Measurements from ENCODE around the gene MAGI2.

Gene MAGI2

GRCh38 chr7:78099715-78100394, 1353.6 kb downstream of the MAGI2 start:
- no peak for DNase-seq (ENCODE audit: low spot score in 2 of 2)
- no peaks in the 10 kb centered on the region for H3K36me3 Mint-ChIP-seq (ENCODE audit: insufficient read depth)
- H3K4me1 Mint-ChIP-seq = no peaks in the 10 kb centered on the region
- H3K9me3 Mint-ChIP-seq = no peaks in the 10 kb centered on the region
- H3K27ac Mint-ChIP-seq (ENCODE audit: low read depth) = no peak overlapping the region
- peaks cover 14% of the 10 kb centered on the region for H3K27me3 Mint-ChIP-seq
- ATAC-seq (replicated peaks; ENCODE audit: extremely low read depth, poor library complexity, severe bottlenecking) = no peak
- no peak overlapping the region for H3K4me3 Mint-ChIP-seq

DNA sequence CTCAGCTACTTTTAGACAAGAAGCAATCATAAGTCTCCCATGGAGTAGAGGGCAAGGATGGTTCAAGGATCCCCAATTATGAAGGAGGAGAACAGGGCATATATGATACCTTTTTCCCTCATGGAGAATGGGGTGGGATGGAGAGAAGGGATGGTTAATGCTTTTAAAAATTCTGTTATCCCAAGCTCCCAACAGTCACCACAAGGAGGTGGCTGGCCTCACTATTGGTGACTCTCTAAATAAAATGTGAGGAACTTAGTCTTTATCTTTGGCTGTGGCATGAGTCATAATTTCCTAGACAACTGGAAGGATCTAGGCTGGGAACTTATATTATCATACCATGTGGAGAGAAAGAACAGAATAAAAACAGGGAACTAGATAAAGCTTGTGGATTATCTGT, 1357.9 kb downstream of the MAGI2 start:
- no peaks in the 10 kb centered on the region for H3K36me3 Mint-ChIP-seq (ENCODE audit: insufficient read depth)
- peaks cover 15% of the 10 kb centered on the region for H3K27me3 Mint-ChIP-seq
- no peak overlapping the region for H3K4me3 Mint-ChIP-seq
- ATAC-seq (replicated peaks; ENCODE audit: extremely low read depth, poor library complexity, severe bottlenecking) = no peak
- H3K9me3 Mint-ChIP-seq = no peaks in the 10 kb centered on the region
- H3K27ac Mint-ChIP-seq (ENCODE audit: low read depth) = no peak overlapping the region
- no peaks in the 10 kb centered on the region for H3K4me1 Mint-ChIP-seq
- DNase-seq (ENCODE audit: low spot score in 2 of 2) = no peak

DNA sequence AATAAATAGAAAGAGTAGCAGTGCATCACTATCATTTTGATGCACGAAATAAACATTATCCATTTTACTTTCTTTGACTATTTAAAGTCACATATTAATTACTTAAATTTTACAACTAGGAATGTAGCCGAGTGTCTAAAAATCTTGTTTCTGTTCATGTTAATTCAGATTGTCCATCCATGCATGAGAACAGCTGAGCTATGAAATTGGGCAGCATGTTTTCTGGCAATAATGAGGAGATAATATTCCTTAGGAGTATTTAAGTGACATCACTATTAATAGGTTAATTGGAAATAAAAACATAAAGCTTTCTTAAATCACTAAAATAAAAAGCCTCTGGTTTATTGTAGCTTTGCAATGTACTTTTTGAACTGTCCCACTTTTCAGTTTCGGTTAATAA, 1361.1 kb downstream of the MAGI2 start:
- H3K27ac Mint-ChIP-seq (ENCODE audit: low read depth) = no peak overlapping the region
- H3K9me3 Mint-ChIP-seq = no peaks in the 10 kb centered on the region
- H3K4me3 Mint-ChIP-seq = no peak overlapping the region
- DNase-seq (ENCODE audit: low spot score in 2 of 2) (no peak), ATAC-seq (replicated peaks; ENCODE audit: extremely low read depth, poor library complexity, severe bottlenecking) (no peak)
- peaks cover 15% of the 10 kb centered on the region for H3K27me3 Mint-ChIP-seq
- no peaks in the 10 kb centered on the region for H3K4me1 Mint-ChIP-seq
- no peaks in the 10 kb centered on the region for H3K36me3 Mint-ChIP-seq (ENCODE audit: insufficient read depth)

- Mint-ChIP-seq H3K4me1 (no peaks in the 10 kb centered on the region), H3K36me3 (ENCODE audit: insufficient read depth) (no peaks in the 10 kb centered on the region), H3K27me3 (peaks cover 15% of the 10 kb centered on the region), H3K9me3 (no peaks in the 10 kb centered on the region), H3K4me3 (no peak overlapping the region), H3K27ac (ENCODE audit: low read depth) (no peak overlapping the region)
- DNase-seq (ENCODE audit: low spot score in 2 of 2) (no peak), ATAC-seq (replicated peaks; ENCODE audit: extremely low read depth, poor library complexity, severe bottlenecking) (no peak)
These were observed 1362.9 kb downstream of the MAGI2 start for GRCh38 chr7:78090616-78091015.

GRCh38 chr7:78083476-78084120, 1369.9 kb downstream of the MAGI2 start:
- ATAC-seq (replicated peaks; ENCODE audit: extremely low read depth, poor library complexity, severe bottlenecking) = no peak
- no peaks in the 10 kb centered on the region for H3K4me1 Mint-ChIP-seq
- H3K27ac Mint-ChIP-seq (ENCODE audit: low read depth) = no peak overlapping the region
- no peak overlapping the region for H3K4me3 Mint-ChIP-seq
- H3K36me3 Mint-ChIP-seq (ENCODE audit: insufficient read depth) = no peaks in the 10 kb centered on the region
- DNase-seq (ENCODE audit: low spot score in 2 of 2) = no peak
- H3K9me3 Mint-ChIP-seq = no peaks in the 10 kb centered on the region
- H3K27me3 Mint-ChIP-seq = no peaks in the 10 kb centered on the region

DNA sequence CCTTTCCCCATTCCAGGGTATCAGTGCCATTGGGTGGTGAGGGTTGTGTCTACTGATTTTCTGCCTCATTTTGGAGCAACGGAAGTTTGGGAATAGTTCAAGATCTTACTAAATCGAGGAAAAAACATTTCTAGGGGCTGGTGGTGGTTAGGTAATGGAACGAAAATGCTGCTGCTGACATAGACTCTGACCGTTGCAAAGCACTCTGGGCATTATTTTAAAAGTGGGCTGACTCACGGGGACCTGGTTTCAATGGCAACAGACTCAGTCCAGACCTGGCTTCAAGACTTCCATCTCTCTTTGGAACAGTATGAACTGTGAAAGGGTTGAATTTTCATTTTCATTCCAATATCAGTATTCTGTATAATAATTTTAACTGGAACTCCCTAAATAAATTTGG, 1370.9 kb downstream of the MAGI2 start:
- no peak overlapping the region for H3K27ac Mint-ChIP-seq (ENCODE audit: low read depth)
- H3K36me3 Mint-ChIP-seq (ENCODE audit: insufficient read depth) = no peaks in the 10 kb centered on the region
- H3K27me3 Mint-ChIP-seq = no peaks in the 10 kb centered on the region
- H3K4me1 Mint-ChIP-seq = no peaks in the 10 kb centered on the region
- DNase-seq (ENCODE audit: low spot score in 2 of 2) (no peak), ATAC-seq (replicated peaks; ENCODE audit: extremely low read depth, poor library complexity, severe bottlenecking) (no peak)
- no peak overlapping the region for H3K4me3 Mint-ChIP-seq
- no peaks in the 10 kb centered on the region for H3K9me3 Mint-ChIP-seq

DNA sequence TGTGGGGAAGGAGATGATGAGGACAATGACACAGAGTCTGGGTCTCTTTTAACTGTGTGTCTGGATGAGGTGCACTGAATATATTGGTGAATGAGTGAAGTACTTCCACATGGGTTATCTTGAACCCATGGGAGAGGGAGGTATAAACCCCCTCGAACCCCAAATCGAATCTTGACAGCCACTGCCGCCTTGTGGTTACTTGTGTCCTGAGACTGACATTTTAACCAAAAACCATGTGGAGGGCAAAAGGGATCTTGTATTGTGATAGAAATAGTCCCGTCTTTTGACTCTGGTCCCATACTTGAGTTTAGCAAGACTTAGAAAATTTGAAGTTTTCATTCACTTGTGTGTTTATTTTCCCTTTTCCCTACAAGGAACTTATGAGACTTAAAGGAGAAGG, 1371.6 kb downstream of the MAGI2 start:
- ATAC-seq (replicated peaks; ENCODE audit: extremely low read depth, poor library complexity, severe bottlenecking) = no peak
- H3K9me3 Mint-ChIP-seq = no peaks in the 10 kb centered on the region
- no peaks in the 10 kb centered on the region for H3K27me3 Mint-ChIP-seq
- H3K4me3 Mint-ChIP-seq = no peak overlapping the region
- DNase-seq (ENCODE audit: low spot score in 2 of 2) = no peak
- H3K36me3 Mint-ChIP-seq (ENCODE audit: insufficient read depth) = no peaks in the 10 kb centered on the region
- no peaks in the 10 kb centered on the region for H3K4me1 Mint-ChIP-seq
- no peak overlapping the region for H3K27ac Mint-ChIP-seq (ENCODE audit: low read depth)

GRCh38 chr7:78081344-78081743, 1372.1 kb downstream of the MAGI2 start:
- no peak overlapping the region for H3K4me3 Mint-ChIP-seq
- no peaks in the 10 kb centered on the region for H3K4me1 Mint-ChIP-seq
- no peaks in the 10 kb centered on the region for H3K36me3 Mint-ChIP-seq (ENCODE audit: insufficient read depth)
- no peak overlapping the region for H3K27ac Mint-ChIP-seq (ENCODE audit: low read depth)
- ATAC-seq (replicated peaks; ENCODE audit: extremely low read depth, poor library complexity, severe bottlenecking) = no peak
- H3K27me3 Mint-ChIP-seq = no peaks in the 10 kb centered on the region
- no peaks in the 10 kb centered on the region for H3K9me3 Mint-ChIP-seq
- DNase-seq (ENCODE audit: low spot score in 2 of 2) = no peak

GRCh38 chr7:78080811-78081210, 1372.7 kb downstream of the MAGI2 start:
- no peaks in the 10 kb centered on the region for H3K9me3 Mint-ChIP-seq
- no peaks in the 10 kb centered on the region for H3K4me1 Mint-ChIP-seq
- H3K4me3 Mint-ChIP-seq = no peak overlapping the region
- no peak for DNase-seq (ENCODE audit: low spot score in 2 of 2)
- no peaks in the 10 kb centered on the region for H3K27me3 Mint-ChIP-seq
- no peak overlapping the region for H3K27ac Mint-ChIP-seq (ENCODE audit: low read depth)
- ATAC-seq (replicated peaks; ENCODE audit: extremely low read depth, poor library complexity, severe bottlenecking) = no peak
- no peaks in the 10 kb centered on the region for H3K36me3 Mint-ChIP-seq (ENCODE audit: insufficient read depth)

DNA sequence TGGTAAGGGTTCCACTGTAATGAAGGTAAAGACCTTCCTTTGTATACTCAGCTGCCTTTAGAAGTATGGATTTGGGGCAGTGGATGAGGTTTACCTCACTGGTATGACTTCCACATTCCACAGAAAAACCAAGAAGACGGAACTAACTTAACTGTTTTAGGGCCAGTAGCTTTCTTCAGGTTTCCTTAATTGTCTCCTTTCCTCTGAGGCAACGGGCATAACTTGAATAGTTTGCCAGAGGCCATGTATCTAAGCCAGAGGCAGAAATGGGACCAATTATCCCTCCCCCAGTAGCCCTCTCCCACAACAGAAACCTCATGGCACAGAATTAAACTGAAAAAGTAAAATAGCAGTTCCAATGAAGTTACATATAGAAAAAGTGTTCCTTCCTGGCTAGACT, 1373.2 kb downstream of the MAGI2 start:
- Mint-ChIP-seq H3K27ac (ENCODE audit: low read depth) (no peak overlapping the region), H3K9me3 (no peaks in the 10 kb centered on the region), H3K4me1 (no peaks in the 10 kb centered on the region), H3K27me3 (peaks cover 2% of the 10 kb centered on the region), H3K36me3 (ENCODE audit: insufficient read depth) (no peaks in the 10 kb centered on the region), H3K4me3 (no peak overlapping the region)
- no peak for ATAC-seq (replicated peaks; ENCODE audit: extremely low read depth, poor library complexity, severe bottlenecking)
- DNase-seq (ENCODE audit: low spot score in 2 of 2) = no peak

- no peak overlapping the region for H3K27ac Mint-ChIP-seq (ENCODE audit: low read depth)
- ATAC-seq (replicated peaks; ENCODE audit: extremely low read depth, poor library complexity, severe bottlenecking) = no peak
- H3K4me3 Mint-ChIP-seq = no peak overlapping the region
- H3K36me3 Mint-ChIP-seq (ENCODE audit: insufficient read depth) = no peaks in the 10 kb centered on the region
- H3K9me3 Mint-ChIP-seq = no peaks in the 10 kb centered on the region
- H3K4me1 Mint-ChIP-seq = no peaks in the 10 kb centered on the region
- peaks cover 42% of the 10 kb centered on the region for H3K27me3 Mint-ChIP-seq
- DNase-seq (ENCODE audit: low spot score in 2 of 2) = no peak
These were observed 1378.8 kb downstream of the MAGI2 start for GRCh38 chr7:78074713-78075112.

- no peak overlapping the region for H3K27ac Mint-ChIP-seq (ENCODE audit: low read depth)
- peaks cover 45% of the 10 kb centered on the region for H3K27me3 Mint-ChIP-seq
- no peak overlapping the region for H3K4me3 Mint-ChIP-seq
- H3K4me1 Mint-ChIP-seq = no peaks in the 10 kb centered on the region
- ATAC-seq (replicated peaks; ENCODE audit: extremely low read depth, poor library complexity, severe bottlenecking) (no peak), DNase-seq (ENCODE audit: low spot score in 2 of 2) (no peak)
- no peaks in the 10 kb centered on the region for H3K9me3 Mint-ChIP-seq
- no peaks in the 10 kb centered on the region for H3K36me3 Mint-ChIP-seq (ENCODE audit: insufficient read depth)
These were observed 1379.7 kb downstream of the MAGI2 start for GRCh38 chr7:78073609-78074382.

DNA sequence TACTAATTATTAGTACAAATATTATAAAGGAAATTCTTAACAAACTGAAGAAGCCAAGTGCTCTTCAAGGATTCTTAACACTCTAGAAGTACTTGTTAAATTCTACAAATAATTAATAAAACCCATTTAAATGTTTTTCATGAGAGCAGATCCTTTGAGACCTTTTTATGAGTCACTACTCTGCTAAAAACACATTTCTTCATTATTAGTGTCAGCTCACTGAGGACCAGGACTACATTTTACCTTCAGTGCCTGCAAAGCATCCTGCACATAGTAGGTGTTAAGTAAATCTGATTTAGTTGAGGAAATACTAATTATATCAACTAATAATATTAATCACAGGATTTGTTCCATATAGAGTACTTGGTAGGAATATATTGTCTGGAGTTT, 1381.3 kb downstream of the MAGI2 start:
- no peaks in the 10 kb centered on the region for H3K36me3 Mint-ChIP-seq (ENCODE audit: insufficient read depth)
- no peak for ATAC-seq (replicated peaks; ENCODE audit: extremely low read depth, poor library complexity, severe bottlenecking)
- peaks cover 54% of the 10 kb centered on the region for H3K27me3 Mint-ChIP-seq
- H3K9me3 Mint-ChIP-seq = no peaks in the 10 kb centered on the region
- H3K4me1 Mint-ChIP-seq = no peaks in the 10 kb centered on the region
- no peak for DNase-seq (ENCODE audit: low spot score in 2 of 2)
- no peak overlapping the region for H3K4me3 Mint-ChIP-seq
- no peak overlapping the region for H3K27ac Mint-ChIP-seq (ENCODE audit: low read depth)

All from central memory CD8-positive, alpha-beta T cell (primary cell).